ENCODE results near the gene FIBIN.
"Not testable (repeated sequence)": the region's sequence is repeated elsewhere in the genome, so short reads cannot be mapped to it uniquely, and the experiment has no call there.

The FIBIN gene

DNA sequence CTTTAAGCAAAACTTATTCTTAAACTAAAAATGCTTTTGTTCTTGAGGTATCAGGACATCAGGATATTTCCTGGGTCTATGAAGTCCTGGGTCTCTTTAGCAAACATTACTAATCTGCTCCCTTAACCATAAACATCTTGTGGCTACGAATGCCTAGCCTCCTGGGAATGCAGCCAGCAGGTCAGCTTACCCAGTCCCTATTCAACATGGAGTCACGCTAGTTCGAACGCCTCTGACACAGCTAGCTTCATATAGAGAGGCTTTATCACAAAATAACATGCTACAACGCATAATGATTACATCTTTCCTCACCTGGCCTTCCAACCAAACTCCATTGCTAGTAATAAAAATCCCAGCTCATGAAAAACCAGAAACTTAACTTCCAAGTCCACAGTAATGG is 17.5 kb upstream of the FIBIN start:
- DNase-seq (ENCODE audit: low read depth in 2 of 2, low spot score in 1 of 2): no peak

- DNase-seq (ENCODE audit: low read depth in 2 of 2, low spot score in 1 of 2): not testable (repeated sequence)
These were observed 16.7 kb upstream of the FIBIN start for GRCh38 chr11:26977209-26977608.

GRCh38 chr11:26983645-26984044 is 10.3 kb upstream of the FIBIN start:
- no peak for DNase-seq (ENCODE audit: low read depth in 2 of 2, low spot score in 1 of 2)

GRCh38 chr11:26985470-26985869 is 8.4 kb upstream of the FIBIN start:
- DNase-seq (ENCODE audit: low read depth in 2 of 2, low spot score in 1 of 2): no peak

DNA sequence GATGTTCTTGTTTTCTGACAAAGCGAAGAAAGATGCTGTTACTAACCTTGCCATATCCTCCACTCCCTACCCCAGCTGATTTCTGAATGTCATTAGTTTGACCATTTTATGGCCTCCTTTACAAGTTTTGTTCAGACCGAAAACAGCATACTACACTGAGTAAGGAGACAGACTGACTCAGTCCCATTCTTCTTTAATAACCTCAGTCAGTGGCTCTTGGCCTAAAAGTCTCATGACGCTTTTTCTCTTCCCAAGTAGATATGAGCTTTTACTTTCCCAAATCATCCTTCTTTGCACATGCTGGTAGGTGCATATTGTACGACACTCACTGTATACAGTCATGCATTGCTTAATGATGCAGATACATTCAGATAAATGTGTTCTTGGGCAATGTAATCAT is 8.0 kb upstream of the FIBIN start:
- no peak for DNase-seq (ENCODE audit: low read depth in 2 of 2, low spot score in 1 of 2)

DNA sequence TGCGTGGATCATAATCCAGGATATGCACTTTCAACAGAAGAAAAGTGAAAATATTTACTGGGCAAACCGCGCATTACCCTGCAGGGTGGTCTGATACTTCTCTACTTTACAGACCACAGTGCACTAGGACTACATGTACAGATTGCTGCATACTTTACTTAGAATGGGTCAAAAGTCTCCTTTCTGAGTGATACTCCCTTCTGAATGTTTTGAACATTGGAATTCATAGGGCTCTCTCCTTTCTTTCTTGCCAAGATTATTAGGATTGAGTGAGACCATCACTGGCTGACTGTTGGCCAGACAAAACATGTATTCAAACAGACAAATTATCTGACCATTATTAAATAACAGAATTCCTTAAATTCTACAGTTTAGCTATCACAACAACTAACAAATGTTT is 6.6 kb upstream of the FIBIN start:
- DNase-seq (ENCODE audit: low read depth in 2 of 2, low spot score in 1 of 2): no peak

DNA sequence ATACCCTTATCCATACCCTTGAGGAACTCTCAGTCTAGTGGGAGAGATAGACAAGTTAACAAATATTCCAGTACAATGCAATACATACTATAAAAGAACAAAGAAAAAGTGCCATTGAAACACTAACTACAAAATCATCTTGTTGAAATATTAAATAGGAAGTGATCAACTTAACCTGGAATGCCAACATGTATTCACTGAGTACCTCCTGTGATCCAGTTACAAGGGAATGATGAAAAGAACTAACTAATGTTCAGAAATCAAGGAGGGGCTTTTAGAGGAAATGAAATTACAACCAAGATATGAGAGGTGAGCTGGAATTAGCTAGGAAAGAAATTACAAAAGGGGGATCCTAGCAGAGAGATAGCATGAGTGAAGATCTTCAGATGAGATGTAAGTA is 6.2 kb upstream of the FIBIN start:
- DNase-seq (ENCODE audit: low read depth in 2 of 2, low spot score in 1 of 2): no peak

DNA sequence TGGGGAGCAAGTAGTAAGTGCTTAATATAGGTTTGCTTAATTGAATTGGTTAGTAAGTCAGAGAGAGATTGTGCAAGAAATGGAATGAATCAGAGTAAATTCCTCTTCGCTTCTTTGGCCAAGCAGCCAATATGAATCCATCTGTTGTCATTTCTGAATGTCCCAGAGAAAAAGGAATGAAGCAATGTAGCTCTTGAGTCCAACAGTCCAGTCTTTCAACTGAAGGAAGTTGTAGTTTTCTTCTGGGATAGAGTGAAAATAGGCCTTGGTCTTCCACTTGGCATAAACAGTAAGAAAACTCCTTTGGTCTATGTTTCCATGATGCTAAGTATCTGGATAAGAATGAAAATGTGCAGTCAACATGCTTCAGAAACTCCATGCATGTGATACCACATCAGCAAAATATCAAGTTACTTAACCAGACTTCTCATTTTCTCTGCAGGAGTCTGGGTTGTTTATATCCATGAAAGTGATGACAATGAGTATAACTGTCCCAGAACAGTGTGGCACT is 1.8 kb upstream of the FIBIN start:
- no peak for DNase-seq (ENCODE audit: low read depth in 2 of 2, low spot score in 1 of 2)

- no peak for DNase-seq (ENCODE audit: low read depth in 2 of 2, low spot score in 1 of 2)
These were observed 751 bp downstream of the FIBIN start for GRCh38 chr11:26994631-26995095.

GRCh38 chr11:26995701-26996460 is 2.0 kb downstream of the FIBIN start:
- no peak for DNase-seq (ENCODE audit: low read depth in 2 of 2, low spot score in 1 of 2)

GRCh38 chr11:26997378-26997777 is 3.5 kb downstream of the FIBIN start:
- DNase-seq (ENCODE audit: low read depth in 2 of 2, low spot score in 1 of 2): no peak

DNA sequence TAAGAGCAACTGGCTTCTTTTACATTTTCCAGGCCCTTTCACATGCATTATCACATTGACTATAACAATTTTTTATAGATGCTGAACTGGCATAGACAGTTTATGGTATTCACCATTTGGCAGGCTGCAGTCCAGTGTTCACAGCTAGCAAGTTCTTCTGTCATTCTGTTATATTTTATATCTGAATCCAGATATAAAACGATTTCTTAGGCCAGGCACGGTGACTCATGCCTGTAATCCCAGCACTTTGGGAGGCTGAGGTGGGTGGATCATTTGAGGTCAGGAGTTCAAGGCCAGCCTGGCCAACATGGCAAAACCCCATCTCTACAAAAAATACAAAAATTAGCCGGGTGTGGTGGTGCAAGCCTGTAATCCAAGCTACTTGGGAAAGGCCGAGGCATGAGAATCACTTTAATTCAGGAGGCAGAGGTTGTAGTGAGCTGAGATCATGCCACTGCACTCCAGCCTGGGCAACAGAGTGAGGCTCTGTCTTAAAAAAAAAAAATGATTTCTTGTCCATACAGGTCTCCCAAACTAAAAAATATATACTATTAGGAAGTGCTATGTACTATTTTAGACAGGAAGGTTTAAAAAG is 7.3 kb downstream of the FIBIN start:
- not testable (repeated sequence) for DNase-seq (ENCODE audit: low read depth in 2 of 2, low spot score in 1 of 2)

GRCh38 chr11:27002431-27002830 is 8.5 kb downstream of the FIBIN start:
- DNase-seq (ENCODE audit: low read depth in 2 of 2, low spot score in 1 of 2): no peak

- no peak for DNase-seq (ENCODE audit: low read depth in 2 of 2, low spot score in 1 of 2)
These were observed 8.9 kb downstream of the FIBIN start for GRCh38 chr11:27002838-27003237.

GRCh38 chr11:27004103-27004502 is 10.2 kb downstream of the FIBIN start:
- DNase-seq (ENCODE audit: low read depth in 2 of 2, low spot score in 1 of 2): no peak

- DNase-seq (ENCODE audit: low read depth in 2 of 2, low spot score in 1 of 2): no peak
These were observed 15.1 kb downstream of the FIBIN start for GRCh38 chr11:27008811-27009535.

- no peak for DNase-seq (ENCODE audit: low read depth in 2 of 2, low spot score in 1 of 2)
These were observed 17.8 kb downstream of the FIBIN start for GRCh38 chr11:27011560-27012233.

DNA sequence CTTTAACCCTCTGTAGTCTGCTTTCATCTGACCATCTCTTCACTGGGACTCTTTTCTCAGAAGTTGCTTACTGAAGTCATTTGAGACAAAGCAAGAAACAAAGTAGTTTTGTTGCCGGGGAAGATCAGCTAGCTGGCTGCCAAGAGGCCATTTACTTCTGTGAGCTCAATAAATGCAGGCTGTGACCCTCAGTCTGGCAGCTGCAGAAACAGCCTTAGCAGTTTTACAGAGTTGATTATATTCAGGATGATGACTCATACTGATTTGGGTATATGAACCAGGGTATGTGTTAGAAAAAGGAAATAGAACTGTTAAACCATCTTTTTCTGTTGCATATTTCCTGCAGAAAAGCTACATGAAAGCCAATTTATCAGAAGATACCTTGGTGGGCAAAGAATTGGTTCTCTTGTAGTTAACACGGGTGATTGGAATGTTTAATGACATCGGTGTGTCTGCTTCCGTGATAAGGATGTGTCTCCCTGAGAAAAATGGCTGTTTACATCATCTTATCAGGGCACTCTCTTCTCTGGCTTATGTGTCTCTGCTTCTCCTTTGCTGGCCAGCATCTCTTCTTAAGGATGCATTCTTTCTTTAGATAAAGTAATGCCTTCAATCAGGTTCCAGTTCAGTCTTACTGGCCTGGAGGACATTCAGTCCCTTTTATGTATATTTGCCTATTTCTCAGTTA is 18.5 kb downstream of the FIBIN start:
- no peak for DNase-seq (ENCODE audit: low read depth in 2 of 2, low spot score in 1 of 2)

DNA sequence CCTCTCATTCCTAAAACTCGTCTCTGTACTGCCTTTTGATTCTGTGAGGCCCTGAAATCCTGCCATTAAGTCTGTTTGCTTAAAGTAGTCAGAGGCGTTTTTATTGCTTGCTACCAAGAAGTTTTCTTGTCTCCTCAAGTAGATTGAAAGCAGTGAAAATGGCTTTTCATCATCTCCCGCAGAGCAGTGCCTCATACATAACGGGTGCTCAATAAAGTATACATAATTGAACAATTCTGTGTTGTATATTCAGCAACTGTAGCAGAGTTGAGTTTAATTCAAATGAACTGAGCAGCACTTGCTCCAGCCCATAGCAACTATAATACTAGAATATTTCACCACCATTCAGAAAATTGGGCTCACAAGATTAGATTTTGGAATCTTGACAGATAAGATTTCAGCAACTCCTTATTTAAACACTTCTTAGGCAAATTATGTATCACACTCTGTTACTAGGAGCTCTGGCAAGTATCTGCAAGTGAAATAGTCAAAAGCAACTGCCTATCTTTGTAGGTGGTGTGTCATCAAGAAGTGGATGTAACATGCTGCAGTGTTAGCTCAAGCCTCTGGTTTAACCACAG is 20.0 kb downstream of the FIBIN start:
- no peak for DNase-seq (ENCODE audit: low read depth in 2 of 2, low spot score in 1 of 2)

DNA sequence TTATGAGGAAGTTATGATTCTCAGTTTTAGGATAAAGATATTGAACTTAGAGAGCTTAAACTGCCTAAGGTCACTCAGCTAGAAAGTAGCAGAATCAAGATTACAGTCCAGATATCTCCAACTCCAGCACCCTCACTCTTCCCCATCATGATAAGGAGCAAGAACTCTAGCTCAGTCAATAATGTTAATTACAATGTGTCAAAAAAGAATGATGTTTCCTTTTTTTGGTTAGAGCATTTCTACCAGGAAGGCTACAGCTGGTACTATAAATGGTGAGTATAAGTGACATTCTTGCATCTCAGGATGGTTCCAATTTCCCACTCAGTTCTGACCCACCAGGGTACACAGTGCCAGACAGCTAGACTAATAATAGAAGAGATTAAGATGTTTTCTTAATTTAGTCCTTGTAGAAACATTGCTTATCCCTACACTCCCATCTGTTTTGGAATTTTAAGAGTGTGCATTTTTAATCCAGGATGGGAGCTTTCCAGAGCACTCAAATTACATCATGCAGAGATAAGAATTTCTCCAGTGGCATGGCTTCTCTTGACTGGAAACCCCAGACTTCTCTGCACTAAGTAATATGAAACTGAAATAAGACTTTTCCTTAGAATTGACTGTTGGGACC is 25.1 kb downstream of the FIBIN start:
- no peak for DNase-seq (ENCODE audit: low read depth in 2 of 2, low spot score in 1 of 2)

Data from stimulated activated CD8-positive, alpha-beta memory T cell treated with anti-CD3 and anti-CD28 coated beads, Interleukin-4, amount 100 ng/mL, for 1 hour (primary cell).